Bronchial epithelial cell (primary cell): ENCODE measurements around the gene ANK2. TPM values are rescaled to one million over a fixed set of nuclear protein-coding genes. Genes with fewer than 3 reads are reported as not detected.

ENCODE experiments used
- DNase-seq: peaks from one replicate; pipeline ENCODE4 v3.0.0-alpha.2; 2010; ENCODE audit warnings: low read depth
- FAIRE-seq: peaks from 2 replicates; lab custom pipeline; 2011; peaks lifted over from hg19 to GRCh38; lab: Jason Lieb, UNC
- H3K27me3 ChIP-seq: 2 replicates; pipeline ENCODE4 v1.5.1; 2011; ENCODE audit warnings: low read length; ENCODE audit not compliant: control insufficient read depth, insufficient read depth
- H3K36me3 ChIP-seq: 2 replicates; pipeline ENCODE4 v1.5.1; 2011; ENCODE audit warnings: low read length; ENCODE audit not compliant: control insufficient read depth, insufficient read depth
- H3K4me3 ChIP-seq: 2 replicates; pipeline ENCODE4 v1.5.1; 2011; ENCODE audit warnings: mild to moderate bottlenecking, low read depth, low read length, control low read depth
- total RNA-seq: library from RNA; depleted of rRNA; stranded (reverse); fragments of >200 nt; gene quantifications from 2 replicates; pipeline ENCODE4 v1.2.1, GENCODE V29; 2014
- TF ChIP-seq, protein P1 (sequence below): IDR thresholded peaks from 2 replicates; pipeline ENCODE4 v1.5.1; 2011; ENCODE audit warnings: mild to moderate bottlenecking, moderate library complexity, low read length, control low read depth, inconsistent platforms; ENCODE audit not compliant: insufficient read depth, severe bottlenecking

ANK2 gene
- total RNA-seq, 1 donor from 2014 or later, result 2.6 TPM

DNA sequence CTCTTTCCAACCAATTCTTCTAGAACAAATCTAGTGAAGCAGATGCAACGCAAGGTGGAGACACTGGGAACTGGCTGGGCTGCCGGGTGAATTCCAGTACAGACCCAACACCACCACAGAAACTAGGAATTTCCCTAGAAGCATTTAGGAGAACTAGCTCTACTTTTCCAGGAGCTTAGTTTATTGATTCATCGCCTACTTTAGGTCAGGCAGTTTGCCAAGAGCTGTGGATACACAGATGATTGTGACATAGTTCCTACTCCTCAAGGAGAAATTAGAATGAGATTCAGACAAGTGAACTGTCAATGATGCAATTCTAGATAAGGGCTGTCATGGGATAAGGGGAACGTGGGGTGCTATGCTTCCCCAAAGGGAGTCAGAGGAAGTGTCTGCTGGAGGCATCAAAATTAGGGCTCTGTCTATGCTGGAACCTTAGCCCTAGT is 362.1 kb downstream of the ANK2 start:
- no peak overlapping the region for H3K4me3 ChIP-seq
- no peaks in the 10 kb centered on the region for H3K27me3 ChIP-seq
- TF ChIP-seq, protein P1, sequence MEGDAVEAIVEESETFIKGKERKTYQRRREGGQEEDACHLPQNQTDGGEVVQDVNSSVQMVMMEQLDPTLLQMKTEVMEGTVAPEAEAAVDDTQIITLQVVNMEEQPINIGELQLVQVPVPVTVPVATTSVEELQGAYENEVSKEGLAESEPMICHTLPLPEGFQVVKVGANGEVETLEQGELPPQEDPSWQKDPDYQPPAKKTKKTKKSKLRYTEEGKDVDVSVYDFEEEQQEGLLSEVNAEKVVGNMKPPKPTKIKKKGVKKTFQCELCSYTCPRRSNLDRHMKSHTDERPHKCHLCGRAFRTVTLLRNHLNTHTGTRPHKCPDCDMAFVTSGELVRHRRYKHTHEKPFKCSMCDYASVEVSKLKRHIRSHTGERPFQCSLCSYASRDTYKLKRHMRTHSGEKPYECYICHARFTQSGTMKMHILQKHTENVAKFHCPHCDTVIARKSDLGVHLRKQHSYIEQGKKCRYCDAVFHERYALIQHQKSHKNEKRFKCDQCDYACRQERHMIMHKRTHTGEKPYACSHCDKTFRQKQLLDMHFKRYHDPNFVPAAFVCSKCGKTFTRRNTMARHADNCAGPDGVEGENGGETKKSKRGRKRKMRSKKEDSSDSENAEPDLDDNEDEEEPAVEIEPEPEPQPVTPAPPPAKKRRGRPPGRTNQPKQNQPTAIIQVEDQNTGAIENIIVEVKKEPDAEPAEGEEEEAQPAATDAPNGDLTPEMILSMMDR, result no peak
- DNase-seq (peak; percentile 95), FAIRE-seq (peak; percentile 40)
- no peaks in the 10 kb centered on the region for H3K36me3 ChIP-seq

- Histone ChIP-seq H3K27me3 (no peaks in the 10 kb centered on the region), H3K4me3 (no peak overlapping the region), H3K36me3 (no peaks in the 10 kb centered on the region)
- TF ChIP-seq, protein P1, result no peak
- FAIRE-seq (no peak), DNase-seq (peak; percentile 59)
These were observed 370.2 kb downstream of the ANK2 start for GRCh38 chr4:113419631-113420030.

GRCh38 chr4:113420938-113421337 is 371.5 kb downstream of the ANK2 start:
- H3K36me3 ChIP-seq, result no peaks in the 10 kb centered on the region
- no peak for FAIRE-seq
- no peaks in the 10 kb centered on the region for H3K27me3 ChIP-seq
- TF ChIP-seq, protein P1, result no peak
- no peak for DNase-seq
- no peak overlapping the region for H3K4me3 ChIP-seq

GRCh38 chr4:113423631-113424030 is 374.2 kb downstream of the ANK2 start:
- DNase-seq, result no peak
- FAIRE-seq, result no peak
- TF ChIP-seq, protein P1, result no peak
- H3K36me3 ChIP-seq, result no peaks in the 10 kb centered on the region
- no peaks in the 10 kb centered on the region for H3K27me3 ChIP-seq
- H3K4me3 ChIP-seq, result no peak overlapping the region

DNA sequence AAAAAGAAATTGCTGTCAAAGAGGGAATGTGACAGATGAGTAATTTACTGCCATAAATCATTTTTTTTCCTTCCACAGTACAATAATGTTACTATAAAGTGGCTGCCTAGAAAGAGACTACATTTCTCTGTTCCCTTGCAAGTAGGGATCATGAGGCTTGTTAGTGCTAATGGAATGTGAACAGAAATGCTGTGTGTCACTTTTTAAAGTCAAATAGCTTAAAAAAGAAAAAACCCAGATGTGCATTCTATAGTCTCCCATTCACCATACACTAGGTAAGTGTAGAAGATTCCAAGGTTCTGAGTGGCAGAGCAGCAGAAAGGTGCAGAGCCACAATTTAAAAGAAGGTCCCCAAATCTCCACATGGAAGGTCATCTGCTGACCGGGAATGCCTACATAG is 383.7 kb downstream of the ANK2 start:
- DNase-seq (no peak), FAIRE-seq (no peak)
- TF ChIP-seq, protein P1, result no peak
- no peak overlapping the region for H3K4me3 ChIP-seq
- no peaks in the 10 kb centered on the region for H3K36me3 ChIP-seq
- H3K27me3 ChIP-seq, result no peaks in the 10 kb centered on the region
